HCT116 (cell line): ENCODE results near the gene RMRP. TPM values are rescaled to one million over a fixed set of nuclear protein-coding genes. Genes with fewer than 3 reads are reported as not detected.

Source experiments
- ATAC-seq: fragments of 200-7000 bp; cut with Tn5 transposase; 2 replicates; pipeline ENCODE4 v1.9.1; 2020; ENCODE audit warnings: mild to moderate bottlenecking, moderate library complexity
- BruUV-seq: library from RNA; stranded (reverse); fragments of 400-500 nt; replicated peaks from 2 replicates; lab custom pipeline; 2021; lab: Mats Ljungman, UMichigan
- CTCF ChIA-PET: fragments of 300-600 bp; sonication (Branson Sonifier 250); formaldehyde crosslinking; loops from one replicate; lab custom pipeline; 2021; ENCODE audit warnings: antibody characterized with exemption; lab: Charles Lee
- POLR2A ChIA-PET: fragments of 300-600, 350-600 bp; sonication (Branson Sonifier 250); formaldehyde crosslinking; loops from one replicate; lab custom pipeline; 2021; ENCODE audit warnings: antibody characterized with exemption; lab: Charles Lee
- RAD21 ChIA-PET, 2 experiments: fragments of 300-600 bp; sonication (Branson Sonifier 250); formaldehyde crosslinking; loops; one replicate each; lab custom pipeline; 2023; ENCODE audit warnings: low total read pairs in 2 of 2; ENCODE audit not compliant: uncharacterized antibody in 2 of 2, unreplicated experiment in 2 of 2, low non-redundant PET in 1 of 2; lab: Charles Lee
- DNase-seq: peaks from one replicate; pipeline ENCODE4 v3.0.0-alpha.2; 2010; ENCODE audit warnings: low read depth, low spot score
- H2AFZ ChIP-seq: fragments of 200-600 bp; shearing (Covaris generic), sonication (generic); 2 replicates; pipeline ENCODE4 v1.6.1; 2017; ENCODE audit warnings: low read depth, mixed run types, mixed read lengths, antibody characterized with exemption, low read length; ENCODE audit not compliant: poor library complexity, severe bottlenecking
- H3K27ac ChIP-seq: 2 replicates; pipeline ENCODE4 v1.5.1; 2012; ENCODE audit warnings: low read depth, low read length
- H3K27me3 ChIP-seq: fragments of 200-600 bp; sonication (generic); 2 replicates; pipeline ENCODE4 v1.6.1; 2016; ENCODE audit warnings: mixed run types, low read length, mixed read lengths; ENCODE audit not compliant: insufficient read depth
- H3K36me3 ChIP-seq, 2 experiments: fragments of 200-500 bp in 1 of 2; fragments of 200-600 bp in 1 of 2; sonication (Bioruptor generic) in 1 of 2; sonication (generic) in 1 of 2; 2 replicates each; pipeline versions ENCODE4 v1.5.1 to v1.6.1; 2014 to 2016; ENCODE audit warnings: low read length in 2 of 2, inconsistent platforms in 1 of 2, mixed read lengths in 1 of 2, mixed run types in 1 of 2; ENCODE audit not compliant: insufficient read depth in 2 of 2, control insufficient read depth in 1 of 2
- H3K4me1 ChIP-seq, 2 experiments: fragments of 200-600 bp in 1 of 2; sonication (generic) in 1 of 2; 2 replicates each; pipeline versions ENCODE4 v1.5.1 to v1.6.1; 2012 to 2017; ENCODE audit warnings: low read length in 2 of 2, inconsistent platforms in 1 of 2, mild to moderate bottlenecking in 1 of 2, mixed read lengths in 1 of 2, mixed run types in 1 of 2, moderate library complexity in 1 of 2; ENCODE audit not compliant: insufficient read depth in 2 of 2, control insufficient read depth in 1 of 2
- H3K4me2 ChIP-seq: fragments of 200-600 bp; sonication (generic); 2 replicates; pipeline ENCODE4 v1.6.1; 2017; ENCODE audit warnings: mixed run types, low read length, mixed read lengths
- H3K4me3 ChIP-seq, 2 experiments: fragments of 200-600 bp in 1 of 2; sonication (generic) in 1 of 2; replicated peaks in 1 of 2; 2 replicates each; pipeline ENCODE4 v1.5.1; 2011 to 2016; ENCODE audit warnings: low read length in 2 of 2, control low read depth in 1 of 2, low read depth in 1 of 2, mild to moderate bottlenecking in 1 of 2, mixed read lengths in 1 of 2, mixed run types in 1 of 2
- H3K79me2 ChIP-seq: fragments of 200-600 bp; sonication (generic); 2 replicates; pipeline ENCODE4 v1.6.1; 2017; ENCODE audit warnings: mild to moderate bottlenecking, mixed run types, low read length, moderate library complexity, mixed read lengths; ENCODE audit not compliant: insufficient read depth
- H3K9ac ChIP-seq: fragments of 200-600 bp; sonication (generic); 2 replicates; pipeline ENCODE4 v1.6.1; 2016; ENCODE audit warnings: low read length, mixed read lengths
- H3K9me2 ChIP-seq: fragments of 200-600 bp; sonication (generic), shearing (Covaris generic); 2 replicates; pipeline ENCODE4 v1.6.1; 2017; ENCODE audit warnings: mixed run types, mild to moderate bottlenecking, moderate library complexity; ENCODE audit not compliant: insufficient read depth
- H3K9me3 ChIP-seq, 2 experiments: fragments of 200-500 bp in 1 of 2; fragments of 200-600 bp in 1 of 2; sonication (Bioruptor generic) in 1 of 2; sonication (generic) in 1 of 2; 2 replicates each; pipeline ENCODE4 v1.6.1; 2014 to 2017; ENCODE audit warnings: low read length in 2 of 2, mixed read lengths in 2 of 2, inconsistent platforms in 1 of 2, low read depth in 1 of 2, mild to moderate bottlenecking in 1 of 2, mixed run types in 1 of 2, moderate library complexity in 1 of 2; ENCODE audit not compliant: control insufficient read depth in 1 of 2, insufficient read depth in 1 of 2
- H4K20me1 ChIP-seq: fragments of 200-600 bp; sonication (generic), shearing (Covaris generic); 2 replicates; pipeline ENCODE4 v1.6.1; 2017; ENCODE audit warnings: mixed run types, mild to moderate bottlenecking, moderate library complexity; ENCODE audit not compliant: insufficient read depth
- ATF3 ChIP-seq: IDR thresholded peaks from 2 replicates; pipeline ENCODE4 v1.6.1; 2012
- CBX3 ChIP-seq: IDR thresholded peaks from 2 replicates; pipeline ENCODE4 v1.6.1; 2012; ENCODE audit warnings: low read depth
- EGR1 ChIP-seq: IDR thresholded peaks from 2 replicates; pipeline ENCODE4 v1.6.1; 2012; ENCODE audit warnings: low read depth
- ELF1 ChIP-seq: IDR thresholded peaks from 2 replicates; pipeline ENCODE4 v1.6.1; 2012; ENCODE audit warnings: low read depth, borderline replicate concordance
- EZH2 ChIP-seq: fragments of 200-600 bp; sonication (generic); IDR thresholded peaks from 2 replicates; pipeline ENCODE4 v1.6.1; 2017; ENCODE audit warnings: antibody characterized with exemption, mixed run types
- JUND ChIP-seq: IDR thresholded peaks from 2 replicates; pipeline ENCODE4 v1.6.1; 2012
- POLR2A ChIP-seq: IDR thresholded peaks from 2 replicates; pipeline ENCODE4 v1.7.0; 2011; ENCODE audit warnings: borderline replicate concordance; ENCODE audit not compliant: insufficient read depth, insufficient read length; ENCODE audit errors: extremely low read depth
- POLR2AphosphoS5 ChIP-seq: IDR thresholded peaks from 2 replicates; pipeline ENCODE4 v1.6.1; 2011; ENCODE audit warnings: mild to moderate bottlenecking, low read depth, low read length, moderate library complexity
- RAD21 ChIP-seq: IDR thresholded peaks from 2 replicates; pipeline ENCODE4 v1.6.1; 2012; ENCODE audit warnings: low read depth, mild to moderate bottlenecking
- REST ChIP-seq: IDR thresholded peaks from 2 replicates; pipeline ENCODE4 v1.6.1; 2012; ENCODE audit warnings: low read depth
- SP1 ChIP-seq: IDR thresholded peaks from 2 replicates; pipeline ENCODE4 v1.6.1; 2012; ENCODE audit warnings: low read depth
- YY1 ChIP-seq: IDR thresholded peaks from 2 replicates; pipeline ENCODE4 v1.6.1; 2011; ENCODE audit warnings: low read length, low read depth, moderate library complexity, mild to moderate bottlenecking; ENCODE audit not compliant: insufficient replicate concordance; ENCODE audit errors: extremely low read depth
- ZFX ChIP-seq: fragments of 450-650 bp; IDR thresholded peaks from 2 replicates; pipeline ENCODE4 v1.6.1; 2017
- ZNF274 ChIP-seq: fragments of 200-500 bp; sonication (Bioruptor generic); IDR thresholded peaks from 2 replicates; pipeline ENCODE4 v1.6.1; 2014; ENCODE audit warnings: mild to moderate bottlenecking, low read depth, low read length, inconsistent platforms
- intact Hi-C: fragments of 100-400 bp; cut with micrococcal nuclease; formaldehyde crosslinking; loops from 2 replicates; pipeline ENCODE4 v1.10.0; 2022
- total RNA-seq: library from RNA; stranded (reverse); gene quantifications from one replicate; pipeline ENCODE4 v1.2.1, GENCODE V29; 2021; ENCODE audit not compliant: unreplicated experiment

Gene RMRP
- total RNA-seq, 1 experiment from 2014 or later: 30,969 TPM

DNA sequence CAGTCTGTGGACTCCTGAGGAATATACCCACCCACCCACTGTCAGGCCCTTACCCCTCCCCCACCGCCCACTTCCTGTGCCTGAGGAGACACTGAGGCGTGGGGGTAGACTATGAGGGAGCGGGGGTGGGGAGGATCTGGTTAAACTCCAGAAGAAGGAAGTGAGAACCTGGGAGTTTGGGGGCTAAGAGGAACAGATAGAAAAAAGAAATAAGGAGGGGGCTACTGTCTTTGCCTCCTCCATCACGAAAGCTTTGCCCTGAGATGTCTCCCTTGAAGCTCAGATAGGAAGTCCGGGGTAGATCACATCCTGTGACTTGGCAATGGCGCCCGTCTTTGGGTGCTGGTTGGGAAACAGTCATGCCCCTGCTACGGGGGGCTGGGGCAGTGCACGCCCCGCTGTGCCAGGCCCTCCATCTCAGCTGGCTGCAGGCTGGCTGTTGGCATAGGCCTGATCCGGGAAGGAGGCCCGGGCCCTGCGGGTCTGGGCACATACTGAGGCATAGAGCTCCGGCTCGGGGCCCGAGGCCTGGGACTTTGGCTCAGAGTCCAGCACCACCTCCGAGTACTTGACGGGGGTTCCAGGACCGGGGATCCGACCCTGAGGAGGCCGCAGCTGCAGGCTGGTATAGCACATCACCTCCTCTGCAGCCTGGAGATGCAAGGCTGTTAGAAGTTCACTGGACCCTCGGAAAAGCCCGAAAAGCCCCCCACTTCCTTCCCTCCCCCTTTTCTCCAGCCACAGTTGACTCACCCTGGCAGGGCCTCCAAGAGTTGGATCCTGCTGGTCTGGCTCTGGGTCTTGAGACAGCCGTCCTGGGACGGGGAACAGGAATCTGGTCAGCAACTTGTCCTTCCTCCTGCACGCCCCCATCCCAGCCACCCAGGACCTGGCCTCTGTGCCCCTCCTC, 8.1 kb downstream of the RMRP start:
- no TSS peak for BruUV-seq
- H3K27me3 ChIP-seq: no peaks in the 10 kb centered on the region

DNA sequence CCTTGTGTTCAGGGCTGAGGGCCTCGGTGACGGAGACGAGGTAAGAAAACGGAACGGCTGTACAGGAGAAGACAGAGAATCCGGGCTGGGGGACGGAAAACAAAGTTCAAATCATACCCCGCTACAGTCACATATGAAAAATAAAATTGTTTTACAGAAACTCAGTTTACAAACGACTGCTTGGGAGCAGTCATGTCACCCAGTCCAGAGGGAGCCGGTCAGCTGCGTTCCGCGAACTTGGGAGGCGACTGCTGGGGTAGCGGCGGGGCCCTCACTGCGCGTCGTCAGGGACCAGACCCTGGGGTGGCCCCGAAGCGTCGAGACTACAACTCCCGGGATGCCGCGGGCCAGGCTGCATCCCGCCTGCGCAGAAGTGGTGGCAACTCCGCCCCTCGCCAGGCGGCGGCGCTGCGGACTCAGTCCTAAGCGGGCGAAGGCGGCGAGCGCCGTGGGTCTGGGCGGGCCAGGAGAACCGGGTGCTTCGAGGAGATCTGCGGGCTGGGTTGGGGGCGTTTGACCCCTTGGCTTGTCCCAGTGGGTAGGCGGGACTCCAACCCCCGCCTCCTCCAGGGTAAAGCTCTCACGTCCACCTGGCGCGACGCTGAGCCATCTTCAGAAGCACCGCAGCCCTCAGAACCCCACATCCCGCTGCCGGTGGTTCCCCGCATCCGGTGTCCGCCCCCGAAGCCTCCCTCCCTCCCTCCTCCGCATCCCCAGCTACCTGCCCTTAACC, 11.1 kb downstream of the RMRP start:
- no TSS peak for BruUV-seq
- Histone ChIP-seq H3K27ac (peak overlapping the region; percentile 56), H3K27me3 (no peaks in the 10 kb centered on the region), H3K79me2 (no peaks in the 10 kb centered on the region), H3K9me2 (no peaks in the 10 kb centered on the region), H3K36me3 (no peaks in the 10 kb centered on the region), H3K4me2 (peak overlapping the region; percentile 78), H3K4me1 (peaks cover 6 to 20% of the 10 kb centered on the region in 2 experiments; a peak in 3 of 4 replicates), H3K4me3 (peak overlapping the region; percentile 56 to 62), H2AFZ (peak overlapping the region; percentile 49), H4K20me1 (no peaks in the 10 kb centered on the region), H3K9ac (peak overlapping the region; percentile 52), H3K9me3 (no peaks in the 10 kb centered on the region)
- intact Hi-C loops: no loop called here
- ATAC-seq (peak; percentile 97), DNase-seq (peak; percentile 70)
- ChIA-PET POLR2A (interaction anchor here (1.2 to 1.7 kb wide), 2 partner anchors 11 to 18 kb away, joined by 4 to 6 read pairs; partner anchors contain the start of genes ARHGEF39, CCDC107 and RMRP), RAD21 (interaction anchor here in 1 of 2 experiments (1.0 kb wide), 1 partner anchor 45 kb away, joined by 3 read pairs; no protein-coding TSS in a partner anchor), CTCF (interaction anchor here (0.8 to 2.3 kb wide), 9 partner anchors 10 to 236 kb away, joined by 3 to 12 read pairs (median 5); partner anchors contain the start of genes CCDC107, CREB3, RMRP and TLN1)
- TF ChIP-seq REST: no peak
- peak; percentile 43; the same call in 1 of the 2 replicates for TF ChIP-seq ZFX
- peak; percentile 8; the same call in 1 of the 2 replicates for TF ChIP-seq SP1
- TF ChIP-seq POLR2AphosphoS5: peak; percentile 67
- TF ChIP-seq ATF3: no peak
- TF ChIP-seq POLR2A: no peak
- no peak for TF ChIP-seq EZH2
- TF ChIP-seq ZNF274: no peak
- TF ChIP-seq JUND: no peak
- TF ChIP-seq CBX3: no peak; the same call in 1 of the 2 replicates
- peak; percentile 27 for TF ChIP-seq YY1

More for the DNA sequence above, 8.1 kb downstream of the RMRP start:
- no peak overlapping the region for H3K4me3 ChIP-seq
- H3K9ac ChIP-seq: no peak overlapping the region
- no peak for DNase-seq
- no peak overlapping the region for H2AFZ ChIP-seq
- POLR2A ChIA-PET: no interaction called here
- H3K4me1 ChIP-seq: peaks cover 6 to 29% of the 10 kb centered on the region in 2 experiments; a peak in 3 of 4 replicates
- TF ChIP-seq EGR1 (no peak), POLR2A (no peak), RAD21 (no peak), ELF1 (no peak)
- TF ChIP-seq, all 23 proteins: peak for 0
- H3K4me2 ChIP-seq: no peak overlapping the region
- no peaks in the 10 kb centered on the region for H3K9me3 ChIP-seq
- H3K9me2 ChIP-seq: no peaks in the 10 kb centered on the region
- H3K27ac ChIP-seq: no peak overlapping the region
- no peak for ATAC-seq
- H3K79me2 ChIP-seq: no peaks in the 10 kb centered on the region
- intact Hi-C loops: loop anchor here (10.0 kb wide), 1 partner anchor 535 kb away; the partner anchor contains the start of gene ATOSB
- ChIA-PET RAD21 (no interaction called here), CTCF (no interaction called here)
- H3K36me3 ChIP-seq: no peaks in the 10 kb centered on the region
- no peaks in the 10 kb centered on the region for H4K20me1 ChIP-seq
